Measurements from ENCODE around the gene GPATCH8.

The GPATCH8 gene

GRCh38 chr17:44360144-44360533 is 143.1 kb downstream of the GPATCH8 start:
- no peak for DNase-seq (ENCODE audit: low read depth, low spot score)
- H3K27ac ChIP-seq: no peak overlapping the region

GRCh38 chr17:44359458-44360143 is 143.6 kb downstream of the GPATCH8 start:
- DNase-seq (ENCODE audit: low read depth, low spot score): no peak
- no peak overlapping the region for H3K27ac ChIP-seq

- DNase-seq (ENCODE audit: low read depth, low spot score): no peak
Observed at GRCh38 chr17:44359006-44359405, 144.2 kb downstream of the GPATCH8 start.

GRCh38 chr17:44358066-44358465 is 145.1 kb downstream of the GPATCH8 start:
- no peak for DNase-seq (ENCODE audit: low read depth, low spot score)
- no peak overlapping the region for H3K27ac ChIP-seq

More at GRCh38 chr17:44359006-44359405, 144.2 kb downstream of the GPATCH8 start:
- H3K27ac ChIP-seq: no peak overlapping the region

GRCh38 chr17:44356241-44356640 is 147.0 kb downstream of the GPATCH8 start:
- no peak overlapping the region for H3K27ac ChIP-seq

GRCh38 chr17:44355642-44356099 is 147.5 kb downstream of the GPATCH8 start:
- no peak for DNase-seq (ENCODE audit: low read depth, low spot score)
- no peak overlapping the region for H3K27ac ChIP-seq

More at GRCh38 chr17:44356241-44356640, 147.0 kb downstream of the GPATCH8 start:
- no peak for DNase-seq (ENCODE audit: low read depth, low spot score)

- H3K27ac ChIP-seq: no peak overlapping the region
- no peak for DNase-seq (ENCODE audit: low read depth, low spot score)
Observed at GRCh38 chr17:44354582-44355561, 148.3 kb downstream of the GPATCH8 start.

- no peak overlapping the region for H3K27ac ChIP-seq
- DNase-seq (ENCODE audit: low read depth, low spot score): no peak
Observed at GRCh38 chr17:44353672-44354331, 149.4 kb downstream of the GPATCH8 start.

- no peak overlapping the region for H3K27ac ChIP-seq
- no peak for DNase-seq (ENCODE audit: low read depth, low spot score)
Observed at GRCh38 chr17:44352828-44353671, 150.2 kb downstream of the GPATCH8 start.

GRCh38 chr17:44351961-44352827 is 151.0 kb downstream of the GPATCH8 start:
- no peak overlapping the region for H3K27ac ChIP-seq
- no peak for DNase-seq (ENCODE audit: low read depth, low spot score)

GRCh38 chr17:44351464-44351863 is 151.7 kb downstream of the GPATCH8 start:
- no peak overlapping the region for H3K27ac ChIP-seq
- DNase-seq (ENCODE audit: low read depth, low spot score): no peak

- H3K27ac ChIP-seq: no peak overlapping the region
- no peak for DNase-seq (ENCODE audit: low read depth, low spot score)
Observed at GRCh38 chr17:44350733-44351226, 152.4 kb downstream of the GPATCH8 start.

- no peak overlapping the region for H3K27ac ChIP-seq
- DNase-seq (ENCODE audit: low read depth, low spot score): no peak
Observed at GRCh38 chr17:44349553-44350070, 153.6 kb downstream of the GPATCH8 start.

- DNase-seq (ENCODE audit: low read depth, low spot score): no peak
- H3K27ac ChIP-seq: peak overlapping the region; percentile 92
Observed at GRCh38 chr17:44348988-44349364, 154.2 kb downstream of the GPATCH8 start.

GRCh38 chr17:44348234-44348987 is 154.8 kb downstream of the GPATCH8 start:
- H3K27ac ChIP-seq: peak overlapping the region; percentile 92
- peak; percentile 80 for DNase-seq (ENCODE audit: low read depth, low spot score)
